NCI-H1436 (cell line): ENCODE data around the gene PFDN6.

Experiments used
- DNase-seq: peaks from one replicate; lab custom pipeline; 2025; lab: John Stamatoyannopoulos, UW

Gene PFDN6

GRCh38 chr6:33295621-33296369 is 6.4 kb downstream of the PFDN6 start:
- DNase-seq: no peak

GRCh38 chr6:33296797-33297405 is 7.5 kb downstream of the PFDN6 start:
- no peak for DNase-seq

- no peak for DNase-seq
Measured at GRCh38 chr6:33297406-33297955, 8.1 kb downstream of the PFDN6 start.

DNA sequence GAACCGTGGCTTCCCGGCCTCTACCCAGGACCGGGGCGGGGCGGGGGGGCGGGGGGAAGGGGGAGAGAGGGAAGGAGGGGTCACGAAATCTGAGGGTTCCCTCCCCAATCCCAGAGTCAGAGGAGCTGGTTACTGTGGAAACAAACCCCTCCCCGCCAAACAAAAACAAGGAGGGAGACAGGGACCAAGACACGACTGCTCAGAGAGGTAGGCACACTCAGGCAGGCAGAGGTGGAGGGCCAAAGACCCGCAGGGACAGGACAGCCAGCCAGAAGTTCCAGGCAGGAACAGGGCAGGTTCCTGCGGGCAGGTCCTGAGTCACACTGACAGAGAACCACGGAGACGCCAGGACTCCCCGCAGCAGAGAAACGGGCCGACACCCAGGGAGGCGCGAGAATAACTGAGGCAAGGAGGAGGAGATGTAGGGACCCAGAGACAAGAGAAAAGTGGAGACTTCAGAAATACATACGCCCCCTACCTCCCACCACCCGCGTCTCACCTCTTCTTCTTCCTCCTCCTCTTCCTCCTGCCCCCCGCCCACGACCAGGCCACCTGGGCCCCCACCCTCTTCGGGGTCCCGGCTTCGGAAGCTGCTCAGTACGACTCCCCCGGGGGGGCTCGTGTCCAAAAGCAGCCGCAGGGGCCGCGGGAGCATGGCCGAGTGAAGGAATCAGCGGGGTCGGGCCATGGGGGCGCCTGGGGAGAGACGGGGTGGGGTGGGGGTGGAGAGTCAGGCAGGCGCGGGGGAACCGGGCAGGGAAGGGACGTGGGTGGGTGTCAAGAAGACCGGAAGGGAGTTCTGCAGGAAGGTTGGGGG is 8.8 kb downstream of the PFDN6 start:
- peak; percentile 8 for DNase-seq

DNA sequence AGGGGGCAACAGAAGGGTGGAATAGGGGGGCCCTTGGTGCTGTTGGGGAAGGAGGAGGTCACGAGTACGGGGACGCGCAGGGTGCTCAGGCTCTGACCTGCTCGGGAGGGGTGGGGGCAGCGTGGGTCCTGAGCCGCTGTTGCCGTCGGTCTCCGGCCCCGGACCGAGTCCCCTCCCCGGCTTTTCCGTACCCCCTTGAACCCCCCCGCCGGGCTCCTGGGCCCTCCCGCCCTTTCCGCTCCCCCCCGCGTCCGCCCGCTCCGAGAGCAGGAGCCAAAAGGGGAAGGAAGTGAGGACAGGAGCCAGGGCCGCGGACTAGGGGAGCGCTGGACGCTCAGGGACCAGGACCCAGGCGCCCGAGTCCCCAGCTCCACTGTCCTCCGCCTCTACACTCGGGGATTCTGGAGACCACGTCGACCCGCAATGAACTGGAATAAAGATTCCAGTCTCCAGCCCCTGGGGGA is 9.4 kb downstream of the PFDN6 start, which contains the start of gene RGL2:
RGL2 (minus strand) TSS at position 170 of the 464 bp plus-strand sequence. CDS start 332 bp downstream, outside the sequence.
- DNase-seq: peak; percentile 26

DNA sequence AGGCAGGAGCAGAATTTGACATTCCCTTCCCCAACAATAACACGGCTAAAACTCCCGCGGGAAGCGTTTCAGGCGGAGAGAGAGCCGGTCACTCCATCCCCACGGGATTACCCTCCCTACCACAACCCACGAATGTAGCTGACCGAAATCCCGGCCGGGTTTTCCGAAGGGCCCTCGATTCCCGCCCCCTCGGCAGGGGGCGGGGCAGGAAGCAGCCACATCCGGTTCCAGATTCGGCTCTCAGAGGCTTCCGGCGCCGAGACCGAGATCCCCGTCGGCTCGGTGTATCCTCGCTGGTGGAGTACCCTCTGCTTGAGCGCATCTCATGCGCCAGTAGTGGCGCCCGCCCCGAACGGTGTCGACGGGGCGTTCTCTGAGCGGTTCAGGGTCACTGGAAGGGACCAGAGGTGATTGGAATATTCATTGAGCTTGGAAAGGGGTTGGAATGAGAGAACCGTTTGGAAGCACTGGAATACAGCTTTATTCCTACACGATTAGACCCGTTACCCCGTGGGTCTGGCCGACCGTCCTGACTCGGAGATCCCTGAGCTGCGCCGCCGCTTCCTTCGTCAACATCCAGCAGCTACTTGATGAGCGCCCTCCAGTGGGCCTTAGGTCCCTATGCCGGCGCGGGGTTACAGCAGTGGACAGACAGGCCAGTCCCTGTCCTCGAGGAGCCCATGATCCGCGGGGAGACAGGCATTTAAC is 10.0 kb downstream of the PFDN6 start:
- DNase-seq: peak; percentile 87

GRCh38 chr6:33301877-33302276 is 12.5 kb downstream of the PFDN6 start:
- no peak for DNase-seq

GRCh38 chr6:33304216-33304615 is 14.8 kb downstream of the PFDN6 start:
- DNase-seq: no peak

DNA sequence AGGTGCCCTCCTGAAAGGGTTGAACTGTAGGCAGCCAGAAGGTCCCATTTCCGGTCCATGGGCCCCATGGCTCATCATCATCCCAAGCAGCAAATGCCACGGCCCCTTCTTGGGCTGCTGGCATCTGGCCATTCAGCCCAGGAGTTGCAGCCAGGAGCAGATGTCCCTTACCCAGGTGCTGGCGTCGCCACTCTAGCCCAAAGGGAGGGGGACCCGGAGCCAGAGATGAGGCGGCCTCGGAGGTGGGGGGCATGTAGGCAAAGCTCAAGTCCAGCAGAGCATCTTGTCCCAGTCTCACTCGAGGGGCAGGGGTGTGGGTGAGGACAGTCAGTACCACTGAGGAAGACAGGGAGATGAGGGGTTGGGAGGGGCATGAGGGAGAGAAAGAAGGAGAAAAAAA is 15.7 kb downstream of the PFDN6 start:
- DNase-seq: no peak

DNA sequence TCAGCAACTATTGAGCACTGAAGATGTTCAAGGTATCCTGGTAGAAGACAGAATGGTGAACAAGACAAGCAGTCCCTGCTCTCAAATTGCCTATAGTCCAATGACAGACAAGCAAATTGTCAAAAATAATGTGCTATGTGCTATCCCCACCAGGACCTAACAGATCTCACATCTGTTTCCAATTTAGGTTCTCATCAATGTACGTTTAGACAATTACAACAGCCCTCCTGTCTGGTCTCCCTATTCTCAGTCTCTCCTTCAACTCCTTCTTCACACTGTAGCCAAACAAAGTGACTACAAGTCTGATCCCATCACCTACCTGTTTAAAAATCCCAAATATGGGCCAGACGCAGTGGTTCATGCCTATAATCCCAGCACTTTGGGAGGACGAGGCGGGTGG is 17.0 kb downstream of the PFDN6 start:
- DNase-seq: no peak

DNA sequence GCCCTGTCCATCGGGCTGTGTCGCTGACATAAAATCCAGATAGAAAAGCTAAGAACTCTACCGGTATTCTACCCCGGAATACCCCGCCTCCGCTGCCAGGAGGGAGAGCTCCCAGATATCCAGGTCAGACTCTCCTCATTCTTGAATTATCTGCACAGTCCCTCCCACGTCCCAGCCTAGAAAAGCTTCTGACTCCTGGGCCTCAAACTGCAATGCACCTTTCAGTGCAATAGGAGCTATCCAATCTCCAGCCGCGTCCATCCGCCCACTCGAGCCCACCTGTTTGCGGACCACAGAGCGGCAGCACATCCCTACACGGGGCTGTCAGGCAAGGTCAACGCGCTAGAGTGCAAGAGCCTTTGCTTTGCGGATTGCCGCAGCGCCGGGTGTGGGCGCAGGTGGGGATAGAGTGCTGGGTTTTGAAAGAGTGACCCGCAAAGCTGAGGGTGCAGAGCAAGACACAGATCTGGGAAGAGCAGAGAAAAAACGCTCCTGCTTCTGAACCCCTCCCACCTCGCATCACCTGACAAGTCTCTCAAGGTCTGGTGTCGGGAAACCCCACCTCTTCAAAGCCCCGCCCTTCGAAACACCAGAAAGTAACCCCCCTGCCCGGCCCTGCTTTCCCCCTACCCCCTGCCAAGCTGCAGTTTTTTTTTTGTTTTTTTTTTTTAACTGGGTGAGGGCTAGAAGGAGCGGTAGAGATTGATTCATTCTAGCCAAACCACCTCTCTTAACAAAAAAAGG is 23.1 kb downstream of the PFDN6 start:
- DNase-seq: peak; percentile 83

GRCh38 chr6:33313105-33313708 is 23.8 kb downstream of the PFDN6 start:
- DNase-seq: peak; percentile 35

DNA sequence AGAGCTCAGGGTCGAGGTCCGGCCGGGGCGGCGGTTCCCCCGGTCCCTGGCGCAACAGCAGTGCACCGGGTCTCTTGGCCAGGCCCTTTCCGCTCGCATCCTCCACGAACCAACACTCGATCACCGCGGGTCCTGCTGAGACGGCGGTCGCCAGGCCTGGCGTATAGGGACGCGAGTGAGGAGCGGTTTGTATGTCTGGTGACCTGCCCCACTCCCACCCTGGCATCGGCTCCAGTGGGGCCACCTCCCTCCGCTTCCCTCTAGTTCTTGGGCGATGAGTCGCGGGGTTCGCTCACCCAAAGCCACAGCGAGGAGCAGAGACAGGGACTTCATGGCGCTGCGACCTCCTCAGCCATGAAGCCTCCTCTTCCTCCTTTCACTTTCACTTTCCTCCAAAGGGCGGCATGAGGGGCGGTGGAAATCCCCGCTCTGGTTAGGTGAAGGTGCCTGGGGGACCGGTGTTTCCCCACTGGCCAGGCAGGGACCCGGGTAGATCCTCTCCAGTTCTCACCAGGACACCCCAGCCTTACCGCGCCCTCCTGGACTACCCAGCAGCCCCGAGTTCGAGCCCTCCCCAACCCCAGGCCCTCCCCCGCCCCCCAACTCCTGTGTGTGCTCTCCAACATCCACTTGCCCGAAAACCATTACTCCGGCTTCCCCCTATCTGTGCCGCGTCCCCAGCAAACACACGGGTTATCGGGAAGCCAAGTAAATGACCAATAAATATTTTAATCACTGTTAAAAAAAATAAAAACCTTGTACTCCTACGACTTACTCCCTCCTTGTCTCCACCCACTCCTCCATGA is 24.5 kb downstream of the PFDN6 start, which contains the start of gene TAPBP:
TAPBP (minus strand) TSS at position 370 of the 806 bp plus-strand sequence; CDS start at position 333, 37 bp downstream.
- DNase-seq: peak; percentile 21

GRCh38 chr6:33314515-33314942 is 25.1 kb downstream of the PFDN6 start:
- peak; percentile 33 for DNase-seq

- peak; percentile 50 for DNase-seq
Measured at GRCh38 chr6:33314943-33315792, 25.8 kb downstream of the PFDN6 start.

GRCh38 chr6:33315793-33316602 is 26.6 kb downstream of the PFDN6 start:
- DNase-seq: no peak

DNA sequence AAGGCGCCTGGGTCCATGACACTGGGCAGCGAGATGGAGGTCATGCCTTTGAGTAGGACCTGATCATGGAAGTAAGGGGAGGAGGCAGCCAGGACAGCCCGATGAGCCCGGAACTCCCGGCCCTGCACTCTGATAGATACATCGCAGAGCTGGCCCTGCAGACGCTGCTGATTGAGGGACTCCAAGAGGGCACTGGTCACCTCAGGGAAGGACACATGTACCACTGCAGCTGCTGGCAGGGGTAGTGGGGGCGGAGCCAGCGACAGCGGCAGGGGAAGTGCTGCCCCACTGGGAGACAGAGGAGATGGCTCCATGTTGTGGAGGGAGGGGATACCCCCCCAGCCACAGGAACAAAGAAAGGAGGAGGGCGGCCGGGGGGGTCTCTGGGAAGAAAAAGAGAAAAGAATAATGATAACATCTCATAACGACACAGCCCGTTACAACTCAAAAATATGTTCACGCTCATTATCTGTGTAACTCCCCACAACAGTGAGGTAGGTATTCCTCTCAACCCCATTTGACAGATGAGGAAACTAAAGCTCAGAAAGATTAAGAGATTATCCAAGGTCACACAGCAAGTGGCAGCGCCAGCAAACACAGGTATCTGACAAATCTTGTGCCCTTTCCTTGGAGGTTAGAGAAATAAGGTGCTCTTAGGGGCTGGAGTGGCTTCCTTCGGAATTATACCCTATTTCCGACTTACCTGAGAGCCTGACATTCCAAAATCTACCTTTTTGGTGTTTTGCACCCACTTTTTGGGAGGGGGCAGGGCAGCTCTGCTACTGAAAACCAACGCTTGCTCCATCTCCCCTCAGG is 27.4 kb downstream of the PFDN6 start:
- DNase-seq: no peak
